ENCODE data around the gene PERCC1. TPM values are rescaled to one million over a fixed set of nuclear protein-coding genes. Genes with fewer than 3 reads are reported as not detected.

Gene PERCC1
- total and polyA plus RNA-seq, 2 donors from 2014 or later = not detected

DNA sequence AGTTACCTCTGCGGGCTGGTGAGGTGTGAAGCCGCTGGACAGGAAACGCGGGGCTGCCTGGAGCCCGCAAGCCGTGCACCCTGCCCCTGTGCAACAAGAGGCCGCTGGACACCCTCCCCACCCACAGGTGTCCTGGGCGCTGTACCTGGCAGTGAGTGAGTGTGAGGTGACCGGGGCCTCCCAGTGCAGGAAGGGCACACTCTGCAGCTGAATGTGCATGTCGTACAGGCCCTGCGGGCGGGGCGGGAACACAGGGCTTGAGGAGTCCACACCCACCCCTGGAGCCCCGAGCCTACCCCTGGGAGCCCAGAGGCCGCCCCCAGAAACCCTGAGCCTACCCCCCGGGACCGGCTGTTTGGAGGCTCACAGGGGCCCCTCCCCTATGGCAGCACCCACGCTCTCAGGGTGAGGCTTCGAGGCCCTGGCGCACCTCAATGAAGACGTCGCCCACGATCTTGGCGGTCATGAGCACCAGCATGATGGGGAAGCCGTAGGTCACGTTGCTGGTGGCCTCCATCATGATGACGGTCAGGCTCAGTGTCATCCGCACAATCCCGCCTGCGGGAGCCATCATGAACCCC lies 17.7 kb downstream of the PERCC1 start:
- H3K9ac ChIP-seq (ENCODE audit: low read length in 3 of 3) = no peak overlapping the region
- H3K27ac ChIP-seq (ENCODE audit: low read depth in 2 of 2, low read length in 2 of 2) = no peak overlapping the region
- intact Hi-C loops (cut with DNase I) = no loop called here
- no peak overlapping the region for H3K4me3 ChIP-seq (ENCODE audit: low read length in 3 of 3)
- H3K9me3 ChIP-seq (ENCODE audit: control insufficient read depth in 2 of 3, insufficient read depth in 1 of 3, low read length in 3 of 3) = no peaks in the 10 kb centered on the region
- DNase-seq (no peak), FAIRE-seq (no peak)
- H3K4me1 ChIP-seq (ENCODE audit: control insufficient read depth in 2 of 3, insufficient read depth in 2 of 3, low read depth in 1 of 3, low read length in 3 of 3) = no peaks in the 10 kb centered on the region
- no peaks in the 10 kb centered on the region for H3K27me3 ChIP-seq (ENCODE audit: control insufficient read depth, insufficient read depth, low read length)
- H3K36me3 ChIP-seq (ENCODE audit: control insufficient read depth in 2 of 3, insufficient read depth in 3 of 3, low read length in 3 of 3) = peaks cover 0 to 8% (median 5%) of the 10 kb centered on the region in 3 donors
- TF ChIP-seq, protein P1, sequence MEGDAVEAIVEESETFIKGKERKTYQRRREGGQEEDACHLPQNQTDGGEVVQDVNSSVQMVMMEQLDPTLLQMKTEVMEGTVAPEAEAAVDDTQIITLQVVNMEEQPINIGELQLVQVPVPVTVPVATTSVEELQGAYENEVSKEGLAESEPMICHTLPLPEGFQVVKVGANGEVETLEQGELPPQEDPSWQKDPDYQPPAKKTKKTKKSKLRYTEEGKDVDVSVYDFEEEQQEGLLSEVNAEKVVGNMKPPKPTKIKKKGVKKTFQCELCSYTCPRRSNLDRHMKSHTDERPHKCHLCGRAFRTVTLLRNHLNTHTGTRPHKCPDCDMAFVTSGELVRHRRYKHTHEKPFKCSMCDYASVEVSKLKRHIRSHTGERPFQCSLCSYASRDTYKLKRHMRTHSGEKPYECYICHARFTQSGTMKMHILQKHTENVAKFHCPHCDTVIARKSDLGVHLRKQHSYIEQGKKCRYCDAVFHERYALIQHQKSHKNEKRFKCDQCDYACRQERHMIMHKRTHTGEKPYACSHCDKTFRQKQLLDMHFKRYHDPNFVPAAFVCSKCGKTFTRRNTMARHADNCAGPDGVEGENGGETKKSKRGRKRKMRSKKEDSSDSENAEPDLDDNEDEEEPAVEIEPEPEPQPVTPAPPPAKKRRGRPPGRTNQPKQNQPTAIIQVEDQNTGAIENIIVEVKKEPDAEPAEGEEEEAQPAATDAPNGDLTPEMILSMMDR (IDR thresholded peaks at IDR 0.05; ENCODE audit: borderline replicate concordance, extremely low read depth, insufficient read depth) = no peak

- no peaks in the 10 kb centered on the region for H3K9me3 ChIP-seq (ENCODE audit: control insufficient read depth in 2 of 3, insufficient read depth in 1 of 3, low read length in 3 of 3)
- TF ChIP-seq, protein P1 (IDR thresholded peaks at IDR 0.05; ENCODE audit: borderline replicate concordance, extremely low read depth, insufficient read depth) = no peak
- no peak overlapping the region for H3K4me3 ChIP-seq (ENCODE audit: low read length in 3 of 3)
- FAIRE-seq (no peak), DNase-seq (no peak)
- peaks cover 0 to 10% (median 5%) of the 10 kb centered on the region in 3 donors for H3K36me3 ChIP-seq (ENCODE audit: control insufficient read depth in 2 of 3, insufficient read depth in 3 of 3, low read length in 3 of 3)
- H3K9ac ChIP-seq (ENCODE audit: low read length in 3 of 3) = no peak overlapping the region
- no peaks in the 10 kb centered on the region for H3K27me3 ChIP-seq (ENCODE audit: control insufficient read depth, insufficient read depth, low read length)
- no peaks in the 10 kb centered on the region for H3K4me1 ChIP-seq (ENCODE audit: control insufficient read depth in 2 of 3, insufficient read depth in 2 of 3, low read depth in 1 of 3, low read length in 3 of 3)
- intact Hi-C loops (cut with DNase I) = no loop called here
- no peak overlapping the region for H3K27ac ChIP-seq (ENCODE audit: low read depth in 2 of 2, low read length in 2 of 2)
These were observed 18.4 kb downstream of the PERCC1 start for GRCh38 chr16:1449201-1449788.

DNA sequence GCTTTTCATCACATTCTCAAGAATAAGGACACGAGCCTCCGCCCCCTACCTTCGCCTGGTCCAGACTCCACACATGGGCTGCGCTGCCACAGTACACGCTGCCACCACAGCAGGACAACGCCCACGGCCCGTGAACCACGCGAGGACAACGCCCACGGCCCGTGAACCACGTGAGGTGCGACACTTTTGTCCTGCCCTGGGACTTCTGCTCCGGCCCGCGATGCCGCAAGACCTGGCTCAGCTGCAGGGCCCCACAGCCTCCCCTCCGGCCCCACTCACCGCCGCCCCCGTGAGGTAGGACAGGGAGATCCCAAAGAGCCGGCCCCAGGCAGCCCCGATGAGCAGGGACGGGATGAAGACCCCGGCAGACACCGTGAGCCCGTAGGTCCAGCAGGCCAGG lies 19.3 kb downstream of the PERCC1 start:
- no peak overlapping the region for H3K4me3 ChIP-seq (ENCODE audit: low read length in 3 of 3)
- intact Hi-C loops (cut with DNase I) = no loop called here
- TF ChIP-seq, protein P1 (IDR thresholded peaks at IDR 0.05; ENCODE audit: borderline replicate concordance, extremely low read depth, insufficient read depth) = no peak
- H3K4me1 ChIP-seq (ENCODE audit: control insufficient read depth in 2 of 3, insufficient read depth in 2 of 3, low read depth in 1 of 3, low read length in 3 of 3) = no peaks in the 10 kb centered on the region
- no peak overlapping the region for H3K9ac ChIP-seq (ENCODE audit: low read length in 3 of 3)
- no peak for DNase-seq
- no peak overlapping the region for H3K27ac ChIP-seq (ENCODE audit: low read depth in 2 of 2, low read length in 2 of 2)
- no peak for FAIRE-seq
- H3K9me3 ChIP-seq (ENCODE audit: control insufficient read depth in 2 of 3, insufficient read depth in 1 of 3, low read length in 3 of 3) = no peaks in the 10 kb centered on the region
- peaks cover 0 to 10% (median 5%) of the 10 kb centered on the region in 3 donors for H3K36me3 ChIP-seq (ENCODE audit: control insufficient read depth in 2 of 3, insufficient read depth in 3 of 3, low read length in 3 of 3)
- no peaks in the 10 kb centered on the region for H3K27me3 ChIP-seq (ENCODE audit: control insufficient read depth, insufficient read depth, low read length)

All from kidney (tissue), 14 donors.